DOHH2 (cell line): Measurements from ENCODE around the gene SUPT3H.

ENCODE experiments used
- EZH2phosphoT487 ChIP-seq: fragments of 200-600 bp; sonication (generic); IDR thresholded peaks from 2 replicates; pipeline ENCODE4 v1.6.1; 2017; ENCODE audit warnings: borderline replicate concordance, mild to moderate bottlenecking, antibody characterized with exemption, low read length, moderate library complexity, mixed read lengths
- TF ChIP-seq, protein P1 (sequence below): fragments of 200-600 bp; sonication (generic); IDR thresholded peaks from one replicate; pipeline ENCODE4 v1.5.1; 2014; ENCODE audit warnings: antibody characterized with exemption, mild to moderate bottlenecking, low read depth, low read length; ENCODE audit not compliant: poor library complexity, severe bottlenecking

- TF ChIP-seq, protein P1, sequence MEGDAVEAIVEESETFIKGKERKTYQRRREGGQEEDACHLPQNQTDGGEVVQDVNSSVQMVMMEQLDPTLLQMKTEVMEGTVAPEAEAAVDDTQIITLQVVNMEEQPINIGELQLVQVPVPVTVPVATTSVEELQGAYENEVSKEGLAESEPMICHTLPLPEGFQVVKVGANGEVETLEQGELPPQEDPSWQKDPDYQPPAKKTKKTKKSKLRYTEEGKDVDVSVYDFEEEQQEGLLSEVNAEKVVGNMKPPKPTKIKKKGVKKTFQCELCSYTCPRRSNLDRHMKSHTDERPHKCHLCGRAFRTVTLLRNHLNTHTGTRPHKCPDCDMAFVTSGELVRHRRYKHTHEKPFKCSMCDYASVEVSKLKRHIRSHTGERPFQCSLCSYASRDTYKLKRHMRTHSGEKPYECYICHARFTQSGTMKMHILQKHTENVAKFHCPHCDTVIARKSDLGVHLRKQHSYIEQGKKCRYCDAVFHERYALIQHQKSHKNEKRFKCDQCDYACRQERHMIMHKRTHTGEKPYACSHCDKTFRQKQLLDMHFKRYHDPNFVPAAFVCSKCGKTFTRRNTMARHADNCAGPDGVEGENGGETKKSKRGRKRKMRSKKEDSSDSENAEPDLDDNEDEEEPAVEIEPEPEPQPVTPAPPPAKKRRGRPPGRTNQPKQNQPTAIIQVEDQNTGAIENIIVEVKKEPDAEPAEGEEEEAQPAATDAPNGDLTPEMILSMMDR = no peak
- no peak; the same call in 1 of the 2 replicates for TF ChIP-seq EZH2phosphoT487
Observed at GRCh38 chr6:45420083-45420908, 42.6 kb upstream of the SUPT3H start.
